Breast epithelium (tissue), 3 donors: ENCODE measurements around the gene FBXL7.

Source experiments
- POLR2A ChIP-seq: fragments of 450-650 bp; IDR thresholded peaks from one replicate; pipeline ENCODE4 v1.6.1; 2016; ENCODE audit warnings: antibody characterized with exemption, mild to moderate bottlenecking, moderate library complexity
- TF ChIP-seq, protein P1 (sequence below), 3 donors: fragments of 450-650 bp; IDR thresholded peaks; one replicate each; pipeline ENCODE4 v1.5.1; 2016 to 2017; ENCODE audit warnings: antibody characterized with exemption in 3 of 3, mild to moderate bottlenecking in 3 of 3, moderate library complexity in 3 of 3

DNA sequence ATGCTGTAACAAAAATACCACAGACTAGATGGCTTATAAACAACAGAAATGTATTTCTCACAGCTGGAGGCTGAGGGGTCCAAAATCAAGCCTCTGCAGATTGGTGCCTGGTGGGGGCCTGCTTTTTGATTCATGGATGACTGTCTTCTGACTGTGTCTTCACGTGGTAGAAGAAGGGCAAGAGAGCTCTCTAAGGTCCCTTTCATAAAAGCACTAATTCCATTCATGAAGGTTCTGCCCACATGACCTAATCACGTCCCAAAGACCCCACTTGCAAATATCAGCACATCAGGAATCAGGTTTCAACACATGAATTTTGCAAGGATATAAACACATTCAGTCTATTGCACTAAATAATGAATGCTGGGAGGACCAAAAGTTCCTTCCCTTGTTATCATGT lies 401.2 kb downstream of the FBXL7 start:
- TF ChIP-seq, protein P1, sequence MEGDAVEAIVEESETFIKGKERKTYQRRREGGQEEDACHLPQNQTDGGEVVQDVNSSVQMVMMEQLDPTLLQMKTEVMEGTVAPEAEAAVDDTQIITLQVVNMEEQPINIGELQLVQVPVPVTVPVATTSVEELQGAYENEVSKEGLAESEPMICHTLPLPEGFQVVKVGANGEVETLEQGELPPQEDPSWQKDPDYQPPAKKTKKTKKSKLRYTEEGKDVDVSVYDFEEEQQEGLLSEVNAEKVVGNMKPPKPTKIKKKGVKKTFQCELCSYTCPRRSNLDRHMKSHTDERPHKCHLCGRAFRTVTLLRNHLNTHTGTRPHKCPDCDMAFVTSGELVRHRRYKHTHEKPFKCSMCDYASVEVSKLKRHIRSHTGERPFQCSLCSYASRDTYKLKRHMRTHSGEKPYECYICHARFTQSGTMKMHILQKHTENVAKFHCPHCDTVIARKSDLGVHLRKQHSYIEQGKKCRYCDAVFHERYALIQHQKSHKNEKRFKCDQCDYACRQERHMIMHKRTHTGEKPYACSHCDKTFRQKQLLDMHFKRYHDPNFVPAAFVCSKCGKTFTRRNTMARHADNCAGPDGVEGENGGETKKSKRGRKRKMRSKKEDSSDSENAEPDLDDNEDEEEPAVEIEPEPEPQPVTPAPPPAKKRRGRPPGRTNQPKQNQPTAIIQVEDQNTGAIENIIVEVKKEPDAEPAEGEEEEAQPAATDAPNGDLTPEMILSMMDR (IDR thresholded peaks at IDR 0.05), result no peak
- TF ChIP-seq POLR2A, result no peak
